Stimulated activated CD4-positive, alpha-beta T cell treated with anti-CD3 and anti-CD28 coated beads, Interleukin-4, amount 100 ng/mL, for 1 hour (primary cell): ENCODE measurements around the gene NACC1.

Source experiments
- DNase-seq: peaks from one replicate; pipeline ENCODE4 v3.0.0-alpha.2; 2020

The NACC1 gene

DNA sequence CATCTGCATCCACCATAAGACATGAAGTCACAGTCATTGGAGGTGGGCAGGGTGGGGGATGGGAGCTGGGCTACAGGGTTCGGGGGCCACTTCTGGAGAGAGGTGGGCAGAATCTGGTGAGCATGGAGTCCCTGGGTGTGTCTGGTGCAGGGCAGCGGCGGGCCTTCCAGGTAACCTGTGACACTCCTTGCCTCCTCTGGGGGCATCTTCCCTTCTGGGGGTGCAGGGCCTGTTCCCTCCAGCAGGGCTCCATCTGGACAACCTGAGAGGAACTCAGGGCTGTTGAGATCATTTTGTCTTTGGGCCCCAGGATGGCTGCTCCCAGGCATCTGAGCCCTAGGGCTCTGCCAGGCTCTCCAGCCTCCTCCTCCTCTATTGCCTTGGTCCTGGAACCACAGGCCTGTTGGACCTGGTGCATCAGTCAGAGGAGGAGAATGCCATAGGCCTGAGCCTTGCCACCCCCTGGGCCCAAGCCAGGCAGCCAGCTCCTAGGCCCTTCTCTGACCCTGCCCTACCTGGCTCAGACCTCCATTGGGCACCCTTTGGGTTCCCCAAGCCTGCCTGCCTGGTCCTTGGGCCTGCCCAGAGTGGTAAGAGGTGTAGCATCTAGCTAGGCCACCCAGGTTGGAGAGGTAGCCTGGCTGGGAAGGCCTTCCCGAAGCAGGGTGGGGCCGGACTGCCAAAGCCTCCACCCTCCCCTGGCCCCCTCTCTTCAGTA, 28.8 kb upstream of the NACC1 start:
- DNase-seq = no peak

DNA sequence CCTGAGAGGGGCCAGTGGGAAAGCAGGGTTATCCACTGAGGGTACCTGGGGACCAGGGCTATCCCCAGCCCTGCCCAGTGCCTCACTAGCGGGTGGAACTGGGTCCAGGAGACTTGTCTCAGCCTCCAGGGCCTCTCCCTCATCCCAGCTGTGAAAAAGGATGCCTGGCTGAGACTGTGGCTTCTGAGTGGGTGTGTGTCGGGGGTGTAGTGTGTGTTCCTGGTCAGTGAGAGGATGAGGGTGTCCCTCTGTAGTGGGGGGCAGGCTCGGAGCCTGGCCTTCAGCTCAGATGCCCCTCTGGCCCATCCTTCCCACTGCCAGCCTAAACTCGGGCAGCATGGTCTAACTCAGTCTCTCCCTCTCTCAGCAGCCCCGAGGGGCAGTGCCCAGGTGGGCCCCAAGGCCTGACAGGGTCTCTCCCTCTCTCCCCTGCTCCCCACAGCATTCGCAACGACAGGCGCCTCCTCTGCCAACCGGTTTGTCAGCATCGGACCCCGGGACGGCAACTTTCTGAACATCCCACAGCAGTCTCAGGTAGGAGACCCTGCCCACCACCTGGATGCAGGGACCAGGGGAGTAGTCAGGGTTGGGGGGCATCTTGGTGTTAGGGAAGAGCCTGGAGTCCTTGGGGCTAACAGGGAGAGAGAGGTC, 28.1 kb upstream of the NACC1 start:
- DNase-seq = no peak

DNA sequence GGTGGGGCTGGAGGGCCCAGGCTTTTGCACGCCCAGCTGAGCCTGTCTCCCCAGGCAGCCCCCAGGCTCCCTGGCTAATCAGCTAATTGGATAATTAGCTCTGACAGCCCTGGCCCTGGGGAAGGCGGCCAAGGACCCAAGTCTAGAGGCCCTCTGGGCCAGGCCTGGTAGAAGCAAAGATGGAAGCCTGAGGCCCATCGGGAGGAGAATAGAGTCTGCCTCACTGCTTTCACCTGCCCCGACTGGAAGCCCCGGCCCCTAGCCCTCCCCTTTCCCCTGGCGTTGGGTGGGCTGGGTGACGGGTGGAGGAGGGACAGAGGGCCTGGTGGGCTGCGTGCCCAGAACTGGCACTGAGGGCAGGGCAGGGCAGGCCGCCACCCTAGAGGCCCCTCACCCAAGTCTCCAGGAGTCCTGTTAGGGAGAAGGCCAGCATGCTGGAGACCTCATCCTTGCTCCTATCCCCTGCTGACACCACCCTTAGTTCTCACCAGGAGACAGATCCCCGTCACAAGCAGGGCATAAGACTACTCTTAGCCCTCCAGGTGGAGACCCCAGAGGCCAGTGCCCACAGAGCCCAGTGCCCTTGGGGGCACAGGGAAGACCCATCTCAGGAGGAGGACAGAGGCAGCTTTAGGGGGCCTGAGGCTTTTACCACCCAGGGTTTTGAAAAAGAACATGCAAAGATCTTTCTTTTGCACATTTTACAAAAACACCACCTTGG, 27.4 kb upstream of the NACC1 start:
- no peak for DNase-seq

DNA sequence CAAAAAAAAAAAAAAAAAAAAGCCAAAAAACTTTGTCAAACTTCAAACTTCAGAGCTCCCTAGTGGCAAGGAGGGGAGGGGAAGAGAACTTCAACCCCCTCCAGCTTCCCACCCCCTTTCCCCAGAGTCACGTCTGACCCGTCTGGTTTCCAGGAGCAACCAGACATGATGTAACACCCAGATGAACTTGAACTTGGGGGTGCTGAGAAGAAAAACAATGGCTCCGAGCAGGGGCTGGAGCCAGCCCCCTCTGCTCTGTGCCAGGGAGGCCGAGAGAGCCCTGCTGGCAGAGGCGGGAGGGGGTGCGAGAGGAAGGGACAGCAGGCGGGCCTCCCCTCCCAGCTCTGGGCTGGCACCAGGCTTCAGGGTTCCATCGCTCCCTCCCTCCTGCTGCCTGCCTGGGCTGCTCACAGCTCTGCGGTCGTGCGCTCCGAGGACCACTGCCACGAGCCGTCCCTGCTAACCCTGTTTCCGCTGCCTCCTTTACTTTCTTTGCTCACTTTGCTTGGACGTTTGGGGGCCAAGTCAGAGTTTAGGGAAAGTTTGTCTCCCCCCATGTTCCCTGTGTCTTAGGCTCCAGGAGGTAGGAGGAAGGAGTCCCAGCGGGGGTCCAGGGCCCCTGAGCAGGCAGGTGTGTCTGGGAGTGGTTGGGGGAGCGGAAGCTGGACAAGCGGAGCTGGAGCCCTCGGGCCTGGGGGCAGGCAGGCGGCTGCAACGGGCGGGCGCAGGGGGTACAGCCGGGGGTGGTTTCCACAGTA, 26.5 kb upstream of the NACC1 start:
- no peak for DNase-seq

DNA sequence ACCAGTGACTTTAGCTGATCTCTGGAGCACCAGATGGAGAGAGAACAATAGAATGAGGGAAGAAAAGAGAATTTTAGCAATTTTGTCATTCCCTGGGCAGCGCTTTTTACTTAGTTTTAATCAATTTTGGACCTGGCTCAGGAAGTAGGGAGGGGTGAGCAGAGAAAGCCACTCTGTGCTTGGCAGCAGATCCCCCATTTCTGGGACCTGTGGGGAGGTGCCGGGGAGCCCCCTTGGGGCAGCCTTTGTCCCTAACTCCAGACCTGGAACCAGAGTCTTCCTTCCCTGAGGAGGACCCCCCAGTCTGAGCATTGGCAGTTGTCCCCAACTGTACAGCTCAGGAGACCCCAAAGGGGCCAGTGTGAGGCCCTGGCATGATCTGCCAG, 25.9 kb upstream of the NACC1 start:
- DNase-seq = no peak

DNA sequence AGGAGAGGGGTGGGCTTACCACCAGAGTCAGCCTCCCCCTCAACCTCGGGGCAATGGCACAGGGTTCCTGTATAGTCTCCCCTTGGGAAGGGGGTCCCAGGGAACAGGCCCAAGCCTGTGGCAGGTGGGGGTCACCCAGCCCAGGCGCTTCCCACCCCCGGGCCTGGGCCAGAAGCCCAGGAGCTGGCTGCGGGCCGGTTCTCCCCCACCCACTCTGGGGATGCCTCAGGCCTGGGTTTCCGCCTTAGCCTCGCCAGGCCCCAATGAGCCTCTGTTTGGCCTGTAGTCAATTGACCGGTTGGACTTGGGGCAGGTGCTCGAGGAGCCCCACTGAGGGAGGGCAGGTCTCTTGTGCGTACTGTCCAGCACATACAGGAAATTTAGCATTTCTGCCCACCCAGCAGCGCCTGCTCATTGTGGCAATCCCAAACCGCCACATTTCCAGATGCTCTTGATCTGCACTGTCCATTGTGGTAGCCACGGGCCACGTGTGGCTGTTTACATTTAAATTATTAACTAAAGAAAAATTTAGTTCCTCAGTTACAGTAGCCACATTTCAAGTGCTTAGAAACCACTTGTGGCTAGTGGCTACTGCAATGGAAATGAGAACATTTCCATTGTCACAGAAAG, 25.3 kb upstream of the NACC1 start:
- DNase-seq = no peak

DNA sequence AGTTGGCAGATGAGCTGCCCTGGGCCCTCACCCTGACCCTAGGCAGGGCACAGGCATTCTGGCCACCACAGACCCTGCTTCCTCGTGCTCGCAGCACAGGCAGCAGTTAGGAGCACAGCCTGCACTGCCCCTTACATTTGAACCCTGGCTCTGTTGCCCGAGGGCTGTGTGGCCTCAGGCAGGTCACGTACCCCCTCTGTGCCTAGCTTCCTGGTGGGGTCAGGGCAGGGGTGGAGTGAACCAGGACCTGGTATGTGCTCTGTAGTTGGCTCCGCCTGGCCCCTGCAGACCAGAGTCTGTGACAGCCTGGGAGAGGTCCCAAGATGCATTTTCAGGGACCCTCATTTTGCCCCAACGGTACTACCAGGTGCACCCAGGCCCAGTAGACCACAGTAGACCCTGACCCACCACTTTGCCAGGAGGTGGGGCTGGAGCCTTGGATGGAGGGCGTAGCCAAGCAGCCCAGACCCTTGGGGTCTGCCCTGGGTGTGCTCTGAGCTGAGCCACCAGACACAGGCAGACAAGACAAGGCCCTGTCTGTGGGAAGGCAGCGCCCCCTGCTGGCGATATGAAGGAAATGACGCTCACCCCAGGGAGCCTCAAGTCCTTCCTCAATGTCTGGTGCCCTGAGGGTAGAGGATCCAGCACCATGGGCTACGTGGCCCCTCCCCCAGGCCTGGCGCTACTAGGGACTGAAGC, 24.5 kb upstream of the NACC1 start:
- DNase-seq = peak; percentile 77

DNA sequence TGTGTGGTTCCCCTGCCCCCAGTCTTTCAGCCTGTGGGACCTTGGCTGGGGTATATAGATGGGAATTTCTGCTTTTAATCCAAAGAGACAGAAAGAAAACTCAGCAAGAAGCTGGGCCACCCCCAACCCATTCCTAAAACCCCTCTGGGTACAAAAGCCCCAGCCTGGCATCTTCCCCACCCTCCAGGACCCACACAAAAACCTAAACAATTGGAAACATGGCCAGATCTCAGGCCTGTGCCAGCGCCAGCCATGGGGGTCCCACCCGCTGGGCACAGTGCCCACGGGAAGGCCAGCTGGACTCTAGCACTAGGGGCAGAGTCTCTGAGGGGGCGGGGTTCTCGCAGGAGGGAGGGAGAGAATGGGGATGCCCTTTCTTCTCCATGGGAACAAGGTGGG, 24.0 kb upstream of the NACC1 start:
- DNase-seq = no peak

DNA sequence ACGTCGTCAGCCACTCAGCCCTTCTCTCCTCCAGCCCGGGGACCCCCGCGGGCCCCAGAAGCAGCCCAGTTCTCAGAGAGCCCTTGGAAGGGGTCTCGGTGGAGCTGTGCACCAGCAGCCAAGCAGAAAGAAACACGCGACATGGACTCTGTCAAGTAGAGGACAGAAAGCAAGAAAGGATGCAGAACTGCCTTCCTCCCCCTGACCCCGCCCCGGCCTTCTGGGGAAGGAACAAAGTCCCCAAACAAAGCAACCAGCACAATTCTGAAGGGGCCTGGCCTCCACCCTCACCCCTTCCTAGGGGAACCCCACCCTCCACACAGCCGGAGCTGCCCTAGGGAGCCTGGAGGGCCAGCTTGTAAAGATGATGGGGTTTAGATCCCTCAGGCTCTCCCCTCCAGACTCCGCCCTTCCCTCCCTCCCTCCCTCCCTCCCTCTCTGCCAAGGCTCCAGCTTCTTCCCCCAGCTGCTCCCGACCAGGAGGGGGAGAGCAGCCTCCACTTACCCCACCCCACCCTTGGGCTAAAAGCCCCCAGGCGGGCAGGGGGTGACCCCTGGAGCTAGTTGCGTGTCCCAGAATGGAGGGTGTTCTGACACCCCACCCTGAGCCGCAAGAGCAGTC, 23.2 kb upstream of the NACC1 start:
- no peak for DNase-seq

DNA sequence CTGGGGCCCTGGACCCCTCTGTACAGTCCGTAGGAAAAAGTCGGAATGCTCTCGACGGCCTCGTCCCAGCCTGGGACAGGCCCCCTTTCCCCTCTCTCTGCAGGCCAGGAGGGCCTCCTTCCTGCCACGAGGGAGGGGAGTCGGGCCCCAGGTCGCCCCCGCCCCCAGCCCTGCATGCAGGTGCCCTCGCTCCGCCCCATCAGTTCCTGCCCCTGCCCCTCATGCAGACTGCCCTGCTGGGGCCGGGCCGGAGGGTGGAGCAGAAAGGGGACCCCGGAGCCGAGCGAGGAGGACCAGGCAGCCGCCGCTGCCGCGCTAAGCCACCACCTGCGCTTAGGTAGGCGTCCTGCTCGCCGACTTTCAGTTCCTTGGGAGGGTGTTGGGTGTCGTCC, 22.7 kb upstream of the NACC1 start:
- DNase-seq = no peak

DNA sequence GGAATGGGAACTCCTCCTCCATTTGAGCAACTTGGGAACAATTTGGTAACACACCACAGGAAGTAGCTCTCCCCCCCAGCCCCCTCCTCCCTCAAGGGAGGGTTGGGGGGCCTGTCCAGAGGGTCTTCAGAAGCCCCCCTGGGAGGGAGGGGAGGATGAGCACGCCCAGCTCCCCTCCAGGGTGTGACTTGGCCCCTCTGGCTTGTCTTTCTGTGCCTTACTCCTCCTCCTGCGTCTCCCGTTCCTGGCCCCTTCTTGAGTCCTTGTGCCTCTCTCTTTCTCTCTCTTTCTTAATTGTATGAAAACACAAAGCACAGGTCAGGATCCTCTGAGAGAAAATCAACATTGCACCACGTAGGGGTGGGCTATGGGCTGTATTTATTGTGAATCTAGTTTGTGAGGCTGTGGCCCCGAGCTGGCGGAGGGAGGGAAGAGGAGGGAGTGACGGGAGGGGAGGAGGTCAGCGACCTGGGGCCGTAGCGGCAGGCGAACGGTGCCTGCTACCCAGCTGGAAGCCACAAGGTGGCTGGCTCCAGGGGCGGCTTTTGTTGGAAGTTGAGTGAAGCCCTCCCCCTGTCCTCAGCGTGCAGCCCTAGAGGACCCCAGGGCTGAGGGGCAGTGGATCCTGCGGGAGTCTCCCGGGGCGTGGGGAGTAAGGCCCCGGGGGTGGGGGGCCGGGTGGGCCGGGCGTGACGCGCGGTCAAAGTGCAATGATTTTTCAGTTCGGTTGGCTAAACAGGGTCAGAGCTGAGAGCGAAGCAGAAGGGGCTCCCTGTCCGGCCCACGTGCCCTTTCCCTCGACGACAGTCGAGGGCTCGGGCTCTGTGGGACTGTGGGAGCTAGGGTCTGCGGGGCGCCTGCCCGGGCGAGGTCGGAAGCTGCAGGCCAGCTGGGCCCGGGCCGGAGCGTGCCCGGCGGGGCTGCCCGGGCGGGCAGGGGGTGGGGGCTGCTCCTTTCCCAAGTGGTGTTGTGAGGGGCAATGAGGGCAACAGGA, 21.8 kb upstream of the NACC1 start:
- no peak for DNase-seq

DNA sequence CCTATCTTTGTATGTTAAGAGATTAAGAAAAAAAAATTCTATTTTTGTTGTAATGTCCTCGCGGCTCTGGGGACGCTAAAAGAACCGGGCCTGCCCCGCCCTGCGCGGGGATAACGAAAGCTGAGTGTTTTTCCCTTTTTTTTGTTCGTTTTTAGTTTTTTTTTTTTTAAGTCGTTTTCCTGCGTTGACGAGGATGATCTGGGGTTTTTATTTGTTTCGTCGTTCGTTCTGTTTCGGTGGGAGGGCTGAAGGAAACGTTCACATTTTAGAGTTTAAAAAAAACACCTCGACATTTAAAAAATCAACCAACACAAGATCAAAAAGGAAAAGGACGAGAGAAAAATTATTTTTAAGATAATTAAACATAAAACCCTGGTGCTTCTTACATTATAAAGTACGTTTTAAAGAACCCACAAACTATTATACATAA, 21.0 kb upstream of the NACC1 start:
- no peak for DNase-seq

DNA sequence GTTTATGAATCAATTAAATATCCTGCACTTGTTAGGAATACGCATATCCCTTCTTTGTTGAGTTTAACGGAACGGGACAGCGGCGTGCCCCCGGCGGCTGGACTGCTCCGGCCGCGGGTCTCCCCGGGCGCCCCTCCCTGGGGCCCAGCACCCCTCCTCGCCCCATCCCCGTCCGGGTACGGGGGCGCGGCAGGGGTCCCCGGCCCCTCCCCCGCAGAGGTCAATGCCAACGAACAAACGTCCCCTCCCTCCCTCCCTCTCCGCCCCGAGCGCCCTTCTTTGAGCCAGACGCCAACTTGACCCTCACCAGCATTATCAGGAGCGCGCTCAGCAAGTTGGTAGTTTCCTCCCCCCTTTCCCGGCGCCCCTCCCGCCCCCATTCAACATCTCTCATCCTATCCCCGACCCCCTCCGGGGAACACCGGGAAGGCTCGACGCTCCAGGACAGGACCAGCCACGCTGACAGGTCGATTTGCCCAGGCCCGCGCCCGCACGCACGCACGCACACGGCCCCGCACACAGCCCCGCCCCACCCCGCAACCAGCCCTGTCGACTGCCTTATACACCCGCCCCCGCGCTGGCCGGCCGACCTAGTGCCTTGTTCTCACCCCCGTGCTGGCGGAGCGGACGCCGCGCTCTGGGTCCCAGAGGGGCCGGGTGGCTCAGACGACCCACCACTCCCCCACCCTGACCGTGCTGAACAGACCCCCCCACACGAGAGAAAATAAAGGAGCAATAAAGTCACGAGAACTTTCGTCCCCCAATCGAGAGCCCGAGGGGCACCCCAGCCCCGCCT, 20.4 kb upstream of the NACC1 start:
- no peak for DNase-seq

DNA sequence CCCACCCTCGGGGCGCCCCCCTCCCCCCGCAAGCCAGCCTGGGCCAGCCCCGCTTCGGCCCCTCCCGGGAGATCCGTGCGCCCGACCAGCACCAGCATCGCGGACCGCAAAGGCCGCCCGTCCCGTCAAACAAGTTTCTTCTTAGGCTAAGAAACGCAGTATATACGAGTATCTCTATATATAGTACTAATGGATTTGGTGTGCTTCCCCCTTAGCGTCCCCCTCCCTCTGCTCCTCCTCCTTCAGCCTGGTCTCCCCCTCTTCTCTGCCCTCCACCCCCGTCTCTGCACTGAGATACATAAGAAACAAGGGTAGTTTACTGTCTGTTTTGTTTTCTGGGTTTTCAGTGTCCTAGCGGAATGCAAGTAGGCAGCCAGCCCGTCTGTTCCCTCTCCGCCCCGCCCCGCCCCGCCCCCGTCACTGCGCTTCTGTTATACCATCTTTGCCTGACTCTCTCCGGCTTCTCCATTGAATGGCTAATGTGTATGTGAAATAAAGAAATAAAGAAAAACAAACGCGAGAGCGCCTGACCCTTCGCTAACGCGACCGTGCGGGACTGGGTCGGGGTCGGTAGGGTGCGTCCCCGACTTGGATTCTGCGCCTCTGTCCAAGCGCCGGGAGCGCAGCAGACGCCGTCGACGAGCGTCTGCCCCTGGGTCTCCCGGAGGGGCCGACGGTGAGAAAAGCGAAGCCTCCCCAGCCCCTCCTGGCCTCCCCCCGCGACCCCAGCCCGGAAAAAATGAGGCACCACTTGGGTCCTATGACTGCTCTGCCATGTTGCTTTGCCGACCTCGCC, 19.6 kb upstream of the NACC1 start:
- no peak for DNase-seq

DNA sequence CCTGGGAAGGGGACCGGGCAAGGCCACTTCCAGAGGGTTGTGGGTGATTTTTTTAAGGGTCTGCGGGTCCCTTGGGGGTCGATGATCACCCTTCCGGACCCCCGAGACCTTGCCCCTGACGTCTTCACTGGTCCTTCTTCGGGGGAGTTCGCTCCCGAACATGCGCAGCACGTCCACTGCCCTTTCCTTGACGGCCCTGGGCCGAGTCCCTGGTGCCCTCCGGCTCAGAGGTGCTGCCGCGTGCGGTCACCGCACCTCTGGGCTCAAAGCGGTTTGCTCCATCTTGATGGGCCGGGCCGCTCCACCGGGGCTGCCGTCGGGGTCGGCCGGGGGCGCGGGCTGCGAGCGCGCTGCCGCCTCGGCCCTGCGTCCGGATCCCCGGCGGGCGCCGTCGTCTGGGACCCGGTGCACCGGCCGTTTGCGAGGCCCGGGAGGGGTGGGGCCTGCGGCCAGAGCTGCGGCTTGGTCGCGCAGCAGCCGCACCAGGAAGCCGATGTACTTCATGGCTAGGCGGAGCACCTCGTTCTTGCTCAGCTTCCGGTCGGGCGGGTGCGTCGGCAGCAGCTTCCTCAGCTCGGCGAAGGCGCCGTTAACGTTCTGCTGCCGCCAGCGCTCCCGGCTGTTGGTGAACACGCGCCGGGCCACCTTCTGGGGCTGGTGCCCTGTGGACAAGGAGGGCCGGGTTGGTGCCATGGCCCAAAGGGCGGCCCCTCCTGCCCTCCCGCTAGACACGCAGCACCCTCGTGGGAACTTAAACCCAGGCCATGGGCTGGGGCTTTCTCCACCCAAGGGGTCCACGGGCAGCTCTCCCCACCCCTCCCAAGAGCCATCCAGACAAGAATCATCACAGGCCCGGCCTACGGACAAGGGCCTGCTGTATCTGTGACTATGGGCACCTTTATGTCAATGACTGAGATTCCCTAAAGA, 18.7 kb upstream of the NACC1 start:
- peak; percentile 76 for DNase-seq

DNA sequence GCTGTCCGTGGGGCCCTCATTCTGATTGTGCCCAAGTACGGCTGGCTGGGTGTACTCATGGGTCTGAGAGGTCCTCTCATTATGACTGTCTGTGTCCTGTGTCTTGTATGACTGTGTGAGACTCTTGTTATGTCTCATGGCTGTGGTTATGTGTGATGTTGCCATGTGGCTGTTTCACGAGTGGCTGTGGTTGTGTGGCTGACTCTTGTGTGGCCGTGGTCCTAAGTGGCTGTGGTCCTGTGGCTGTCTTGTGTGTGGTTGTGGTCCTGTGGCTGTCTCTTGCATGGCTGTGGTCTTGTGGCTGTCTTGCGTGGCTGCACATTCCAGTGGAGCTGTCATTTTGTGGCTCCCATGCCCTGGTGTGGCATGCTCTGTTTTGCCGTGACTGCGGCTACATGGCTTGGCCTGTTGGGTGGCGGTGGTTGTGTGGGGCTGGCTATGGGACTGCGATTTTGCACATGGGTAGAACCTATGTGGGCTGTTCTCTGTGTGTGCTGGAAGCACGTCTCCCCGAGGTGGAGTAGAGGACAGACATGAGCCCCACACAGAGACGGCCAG, 18.0 kb upstream of the NACC1 start:
- peak; percentile 51 for DNase-seq

DNA sequence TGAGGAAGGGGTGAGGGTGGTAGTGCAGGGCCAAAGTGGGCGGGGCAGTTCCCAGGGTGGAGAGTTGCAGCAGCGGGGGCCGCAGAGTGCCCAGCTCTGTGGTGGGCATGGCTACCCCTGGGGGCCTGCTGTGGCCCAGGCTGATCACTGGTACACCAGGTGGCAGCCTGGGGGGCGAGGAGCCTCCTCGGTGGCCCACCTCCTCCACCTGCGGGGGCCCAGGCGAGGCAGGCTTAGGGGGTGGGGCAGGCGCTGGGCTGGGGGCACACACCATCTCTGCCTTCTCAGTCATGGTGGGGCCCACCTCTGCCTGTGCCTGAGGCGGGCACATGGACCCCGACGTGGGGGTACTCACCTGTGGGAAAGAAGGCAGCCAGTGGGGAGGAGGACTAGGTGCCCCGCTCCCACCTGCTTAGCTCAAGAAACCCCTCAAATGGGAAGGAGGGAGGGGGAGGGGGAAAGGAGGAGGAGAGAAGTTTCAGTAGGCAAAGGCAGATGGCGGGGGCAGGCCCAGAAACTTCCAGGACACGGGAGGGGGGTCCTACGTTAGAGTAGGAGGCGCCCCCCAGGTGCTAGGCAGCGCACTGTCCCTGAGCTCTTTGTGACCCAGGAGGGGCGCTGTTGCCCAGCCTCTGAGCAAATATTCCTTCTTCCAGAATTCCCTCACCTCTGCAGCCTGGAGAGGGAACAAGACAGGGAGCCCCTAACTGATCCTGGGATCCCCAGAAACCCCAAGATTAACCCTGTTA, 17.0 kb upstream of the NACC1 start:
- DNase-seq = no peak
